ENCODE measurements around the gene EEF1G. TPM values are rescaled to one million over a fixed set of nuclear protein-coding genes. Genes with fewer than 3 reads are reported as not detected.

The EEF1G gene
- total and polyA plus RNA-seq, 9 of the 15 experiments (the other 6 are each of a cell fraction or from before 2014, with no cell fraction given), result 985 to 2,349 (median 2,035) TPM

DNA sequence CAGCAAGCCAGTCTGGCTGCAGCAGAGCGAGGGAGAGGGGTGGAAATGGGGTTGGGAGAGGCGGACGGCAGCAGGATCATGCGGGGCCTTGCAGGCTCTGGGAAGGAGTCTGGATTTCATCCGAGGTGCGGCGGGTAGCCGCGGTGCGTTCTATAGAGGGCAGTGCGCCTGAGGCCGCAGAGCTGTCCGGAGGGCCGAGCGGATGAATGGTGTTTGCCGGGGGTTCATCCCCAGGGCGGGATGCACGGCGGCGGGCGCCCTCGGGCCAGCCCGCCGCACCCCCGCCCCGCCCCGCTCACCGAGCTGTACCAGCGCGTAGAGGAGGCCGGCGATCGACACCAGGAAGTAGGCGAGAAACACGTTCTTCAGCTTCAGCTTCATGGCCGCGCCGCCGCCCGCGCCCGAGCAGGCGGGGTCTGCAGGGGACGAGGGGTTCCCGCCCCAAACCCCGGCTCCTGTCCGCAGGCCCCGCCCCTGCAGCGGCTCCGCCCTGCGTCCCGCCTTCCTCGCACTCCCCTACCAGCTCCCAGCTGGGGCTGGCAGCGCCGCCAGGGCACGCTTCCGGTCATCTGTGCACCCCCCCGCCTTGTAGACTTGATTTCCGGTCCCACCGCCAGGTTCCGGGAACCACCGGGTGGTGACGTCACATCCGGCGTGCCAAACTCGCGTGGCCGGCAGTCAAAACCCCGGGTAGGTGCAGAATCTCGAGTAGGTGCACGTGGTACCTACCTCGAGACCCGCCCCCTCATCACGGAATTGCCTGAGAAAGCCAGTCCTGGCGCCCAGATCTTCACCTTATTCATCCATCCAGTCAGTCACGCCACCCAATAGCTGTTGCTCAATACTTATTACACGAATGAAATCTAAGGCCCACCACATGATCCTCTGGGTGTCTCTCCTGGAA is 48.1 kb upstream of the EEF1G start, which contains the start of gene B3GAT3 (continued):
- TF ChIP-seq, protein P1, sequence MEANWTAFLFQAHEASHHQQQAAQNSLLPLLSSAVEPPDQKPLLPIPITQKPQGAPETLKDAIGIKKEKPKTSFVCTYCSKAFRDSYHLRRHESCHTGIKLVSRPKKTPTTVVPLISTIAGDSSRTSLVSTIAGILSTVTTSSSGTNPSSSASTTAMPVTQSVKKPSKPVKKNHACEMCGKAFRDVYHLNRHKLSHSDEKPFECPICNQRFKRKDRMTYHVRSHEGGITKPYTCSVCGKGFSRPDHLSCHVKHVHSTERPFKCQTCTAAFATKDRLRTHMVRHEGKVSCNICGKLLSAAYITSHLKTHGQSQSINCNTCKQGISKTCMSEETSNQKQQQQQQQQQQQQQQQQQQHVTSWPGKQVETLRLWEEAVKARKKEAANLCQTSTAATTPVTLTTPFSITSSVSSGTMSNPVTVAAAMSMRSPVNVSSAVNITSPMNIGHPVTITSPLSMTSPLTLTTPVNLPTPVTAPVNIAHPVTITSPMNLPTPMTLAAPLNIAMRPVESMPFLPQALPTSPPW (CRISPR knock-in tag; IDR thresholded peaks at IDR 0.05), result peak; percentile 89
- TF ChIP-seq, protein P2, sequence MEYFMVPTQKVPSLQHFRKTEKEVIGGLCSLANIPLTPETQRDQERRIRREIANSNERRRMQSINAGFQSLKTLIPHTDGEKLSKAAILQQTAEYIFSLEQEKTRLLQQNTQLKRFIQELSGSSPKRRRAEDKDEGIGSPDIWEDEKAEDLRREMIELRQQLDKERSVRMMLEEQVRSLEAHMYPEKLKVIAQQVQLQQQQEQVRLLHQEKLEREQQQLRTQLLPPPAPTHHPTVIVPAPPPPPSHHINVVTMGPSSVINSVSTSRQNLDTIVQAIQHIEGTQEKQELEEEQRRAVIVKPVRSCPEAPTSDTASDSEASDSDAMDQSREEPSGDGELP (CRISPR knock-in tag; IDR thresholded peaks at IDR 0.05; ENCODE audit: borderline replicate concordance), result peak; percentile 100
- TF ChIP-seq, protein P3, sequence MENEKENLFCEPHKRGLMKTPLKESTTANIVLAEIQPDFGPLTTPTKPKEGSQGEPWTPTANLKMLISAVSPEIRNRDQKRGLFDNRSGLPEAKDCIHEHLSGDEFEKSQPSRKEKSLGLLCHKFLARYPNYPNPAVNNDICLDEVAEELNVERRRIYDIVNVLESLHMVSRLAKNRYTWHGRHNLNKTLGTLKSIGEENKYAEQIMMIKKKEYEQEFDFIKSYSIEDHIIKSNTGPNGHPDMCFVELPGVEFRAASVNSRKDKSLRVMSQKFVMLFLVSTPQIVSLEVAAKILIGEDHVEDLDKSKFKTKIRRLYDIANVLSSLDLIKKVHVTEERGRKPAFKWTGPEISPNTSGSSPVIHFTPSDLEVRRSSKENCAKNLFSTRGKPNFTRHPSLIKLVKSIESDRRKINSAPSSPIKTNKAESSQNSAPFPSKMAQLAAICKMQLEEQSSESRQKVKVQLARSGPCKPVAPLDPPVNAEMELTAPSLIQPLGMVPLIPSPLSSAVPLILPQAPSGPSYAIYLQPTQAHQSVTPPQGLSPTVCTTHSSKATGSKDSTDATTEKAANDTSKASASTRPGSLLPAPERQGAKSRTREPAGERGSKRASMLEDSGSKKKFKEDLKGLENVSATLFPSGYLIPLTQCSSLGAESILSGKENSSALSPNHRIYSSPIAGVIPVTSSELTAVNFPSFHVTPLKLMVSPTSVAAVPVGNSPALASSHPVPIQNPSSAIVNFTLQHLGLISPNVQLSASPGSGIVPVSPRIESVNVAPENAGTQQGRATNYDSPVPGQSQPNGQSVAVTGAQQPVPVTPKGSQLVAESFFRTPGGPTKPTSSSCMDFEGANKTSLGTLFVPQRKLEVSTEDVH (IDR thresholded peaks at IDR 0.05; ENCODE audit: low read depth, partially characterized antibody), result peak; percentile 96
- 0 out of 2 replicates have a peak, but pooled peaks have one; percentile 40 for TF ChIP-seq ZZZ3 (IDR thresholded peaks at IDR 0.05)
- TF ChIP-seq, protein P4, sequence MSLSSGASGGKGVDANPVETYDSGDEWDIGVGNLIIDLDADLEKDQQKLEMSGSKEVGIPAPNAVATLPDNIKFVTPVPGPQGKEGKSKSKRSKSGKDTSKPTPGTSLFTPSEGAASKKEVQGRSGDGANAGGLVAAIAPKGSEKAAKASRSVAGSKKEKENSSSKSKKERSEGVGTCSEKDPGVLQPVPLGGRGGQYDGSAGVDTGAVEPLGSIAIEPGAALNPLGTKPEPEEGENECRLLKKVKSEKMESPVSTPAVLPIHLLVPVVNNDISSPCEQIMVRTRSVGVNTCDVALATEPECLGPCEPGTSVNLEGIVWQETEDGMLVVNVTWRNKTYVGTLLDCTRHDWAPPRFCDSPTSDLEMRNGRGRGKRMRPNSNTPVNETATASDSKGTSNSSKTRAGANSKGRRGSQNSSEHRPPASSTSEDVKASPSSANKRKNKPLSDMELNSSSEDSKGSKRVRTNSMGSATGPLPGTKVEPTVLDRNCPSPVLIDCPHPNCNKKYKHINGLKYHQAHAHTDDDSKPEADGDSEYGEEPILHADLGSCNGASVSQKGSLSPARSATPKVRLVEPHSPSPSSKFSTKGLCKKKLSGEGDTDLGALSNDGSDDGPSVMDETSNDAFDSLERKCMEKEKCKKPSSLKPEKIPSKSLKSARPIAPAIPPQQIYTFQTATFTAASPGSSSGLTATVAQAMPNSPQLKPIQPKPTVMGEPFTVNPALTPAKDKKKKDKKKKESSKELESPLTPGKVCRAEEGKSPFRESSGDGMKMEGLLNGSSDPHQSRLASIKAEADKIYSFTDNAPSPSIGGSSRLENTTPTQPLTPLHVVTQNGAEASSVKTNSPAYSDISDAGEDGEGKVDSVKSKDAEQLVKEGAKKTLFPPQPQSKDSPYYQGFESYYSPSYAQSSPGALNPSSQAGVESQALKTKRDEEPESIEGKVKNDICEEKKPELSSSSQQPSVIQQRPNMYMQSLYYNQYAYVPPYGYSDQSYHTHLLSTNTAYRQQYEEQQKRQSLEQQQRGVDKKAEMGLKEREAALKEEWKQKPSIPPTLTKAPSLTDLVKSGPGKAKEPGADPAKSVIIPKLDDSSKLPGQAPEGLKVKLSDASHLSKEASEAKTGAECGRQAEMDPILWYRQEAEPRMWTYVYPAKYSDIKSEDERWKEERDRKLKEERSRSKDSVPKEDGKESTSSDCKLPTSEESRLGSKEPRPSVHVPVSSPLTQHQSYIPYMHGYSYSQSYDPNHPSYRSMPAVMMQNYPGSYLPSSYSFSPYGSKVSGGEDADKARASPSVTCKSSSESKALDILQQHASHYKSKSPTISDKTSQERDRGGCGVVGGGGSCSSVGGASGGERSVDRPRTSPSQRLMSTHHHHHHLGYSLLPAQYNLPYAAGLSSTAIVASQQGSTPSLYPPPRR (CRISPR knock-in tag; IDR thresholded peaks at IDR 0.05; ENCODE audit: borderline replicate concordance), result 0 out of 2 replicates have a peak, but pooled peaks have one; percentile 44
- no peak for TF ChIP-seq SAFB2 (IDR thresholded peaks at IDR 0.05; ENCODE audit: borderline replicate concordance, low read depth, low read length, severe bottlenecking)
- peak; percentile 74 for TF ChIP-seq HCFC1 (IDR thresholded peaks at IDR 0.05; ENCODE audit: low read depth, low read length)
- TF ChIP-seq, protein P5, sequence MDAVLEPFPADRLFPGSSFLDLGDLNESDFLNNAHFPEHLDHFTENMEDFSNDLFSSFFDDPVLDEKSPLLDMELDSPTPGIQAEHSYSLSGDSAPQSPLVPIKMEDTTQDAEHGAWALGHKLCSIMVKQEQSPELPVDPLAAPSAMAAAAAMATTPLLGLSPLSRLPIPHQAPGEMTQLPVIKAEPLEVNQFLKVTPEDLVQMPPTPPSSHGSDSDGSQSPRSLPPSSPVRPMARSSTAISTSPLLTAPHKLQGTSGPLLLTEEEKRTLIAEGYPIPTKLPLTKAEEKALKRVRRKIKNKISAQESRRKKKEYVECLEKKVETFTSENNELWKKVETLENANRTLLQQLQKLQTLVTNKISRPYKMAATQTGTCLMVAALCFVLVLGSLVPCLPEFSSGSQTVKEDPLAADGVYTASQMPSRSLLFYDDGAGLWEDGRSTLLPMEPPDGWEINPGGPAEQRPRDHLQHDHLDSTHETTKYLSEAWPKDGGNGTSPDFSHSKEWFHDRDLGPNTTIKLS (IDR thresholded peaks at IDR 0.05; ENCODE audit: borderline replicate concordance, low read depth), result peak; percentile 79
- no peak for TF ChIP-seq MIER1 (IDR thresholded peaks at IDR 0.05; ENCODE audit: low read depth)

Measured in K562 (cell line).